HG03521 (cell line): ENCODE measurements around the gene MROH2A.
"Not testable (repeated sequence)": the region's sequence is repeated elsewhere in the genome, so short reads cannot be mapped to it uniquely, and the experiment has no call there.

Experiments used
- ATAC-seq: cut with Tn5 transposase; IDR thresholded peaks from one replicate; pipeline ENCODE4 v1.9.1; 2021; ENCODE audit warnings: mild to moderate bottlenecking, moderate library complexity; ENCODE audit not compliant: unreplicated experiment

Gene MROH2A

GRCh38 chr2:233778030-233778429, at the start of gene MROH2A:
Gene MROH2A, plus strand, starts transcription at chr2:233778330. Its CDS starts 1,029 bp downstream, at chr2:233779359.
- ATAC-seq, result no peak

GRCh38 chr2:233728723-233729301, 49.3 kb upstream of the MROH2A start, which contains the start of gene UGT1A3:
Gene UGT1A3, plus strand, starts transcription at chr2:233729042. Its CDS starts 85 bp downstream, at chr2:233729127.
- ATAC-seq, result no peak

DNA sequence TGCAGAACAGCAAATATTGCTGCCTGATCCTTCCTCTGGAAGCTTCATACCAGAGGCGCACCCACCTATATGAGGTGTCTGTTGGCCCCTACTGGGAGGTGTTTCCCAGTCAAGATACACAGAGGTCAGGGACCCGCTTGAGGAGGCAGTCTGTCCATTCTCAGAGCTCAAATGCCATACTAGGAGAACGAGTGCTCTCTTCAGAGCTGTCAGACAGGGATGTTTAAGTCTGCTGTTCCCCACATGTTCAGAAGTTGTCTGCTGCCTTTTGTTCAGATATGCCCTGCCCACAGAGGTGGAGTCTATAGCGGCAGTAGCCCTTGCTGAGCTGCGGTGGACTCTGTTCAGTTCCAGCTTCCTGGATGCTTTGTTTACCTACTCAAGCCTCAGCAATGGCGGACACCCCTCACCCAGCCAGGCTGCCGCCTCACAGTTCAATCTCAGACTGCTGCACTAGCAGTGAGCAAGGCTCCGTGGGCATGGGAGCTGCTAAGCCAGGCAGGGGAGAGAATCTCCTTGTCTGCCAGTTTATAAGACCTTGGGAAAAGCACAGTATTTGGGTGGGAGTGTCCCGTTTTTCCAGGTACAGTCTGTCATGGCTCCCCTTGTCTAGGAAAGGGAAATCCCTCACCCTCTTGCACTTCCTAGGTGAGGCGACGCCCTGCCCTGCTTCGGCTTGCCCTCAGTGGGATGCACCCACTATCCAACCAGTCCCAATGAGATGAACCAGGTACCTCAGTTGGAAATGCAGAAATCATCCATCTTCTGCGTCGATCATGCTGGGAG, 41.1 kb upstream of the MROH2A start:
- not testable (repeated sequence) for ATAC-seq

DNA sequence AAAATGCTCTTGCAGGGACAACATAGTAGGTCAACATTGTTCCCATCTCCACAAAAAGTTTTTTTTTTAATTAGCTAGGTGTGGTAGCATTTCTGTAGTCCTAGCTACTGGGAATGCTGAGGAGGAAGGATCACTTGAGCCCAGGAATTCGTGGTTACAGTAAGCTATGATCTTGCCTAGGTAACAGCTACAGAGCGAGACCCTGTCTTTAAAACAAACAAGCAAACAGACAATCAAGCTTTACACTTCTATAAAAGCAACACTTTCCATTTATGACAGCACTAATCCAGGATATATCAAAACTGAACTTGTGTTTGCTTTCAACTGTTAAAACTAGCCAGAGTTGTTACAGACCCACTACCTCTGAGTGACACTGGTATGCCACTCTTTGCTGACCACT, 37.3 kb upstream of the MROH2A start:
- ATAC-seq, result no peak

GRCh38 chr2:233743464-233744259, 34.5 kb upstream of the MROH2A start:
- no peak for ATAC-seq

- ATAC-seq, result no peak
These were observed 32.9 kb upstream of the MROH2A start for GRCh38 chr2:233745073-233745755.

- ATAC-seq, result not testable (repeated sequence)
These were observed 32.3 kb upstream of the MROH2A start for GRCh38 chr2:233745838-233746237.

- no peak for ATAC-seq
These were observed 31.5 kb upstream of the MROH2A start for GRCh38 chr2:233746475-233747282.

DNA sequence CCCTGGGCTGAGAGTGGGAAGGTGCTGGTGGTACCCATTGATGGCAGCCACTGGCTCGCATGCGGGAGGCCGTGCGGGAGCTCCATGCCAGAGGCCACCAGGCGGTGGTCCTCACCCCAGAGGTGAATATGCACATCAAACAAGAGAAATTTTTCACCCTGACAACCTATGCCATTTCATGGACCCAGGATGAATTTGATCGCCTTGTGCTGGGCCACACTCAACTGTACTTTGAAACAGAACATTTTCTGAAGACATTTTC, 30.9 kb upstream of the MROH2A start:
- no peak for ATAC-seq

GRCh38 chr2:233750689-233751088, 27.4 kb upstream of the MROH2A start:
- ATAC-seq, result not testable (repeated sequence)

- not testable (repeated sequence) for ATAC-seq
These were observed 26.7 kb upstream of the MROH2A start for GRCh38 chr2:233751212-233752009.

DNA sequence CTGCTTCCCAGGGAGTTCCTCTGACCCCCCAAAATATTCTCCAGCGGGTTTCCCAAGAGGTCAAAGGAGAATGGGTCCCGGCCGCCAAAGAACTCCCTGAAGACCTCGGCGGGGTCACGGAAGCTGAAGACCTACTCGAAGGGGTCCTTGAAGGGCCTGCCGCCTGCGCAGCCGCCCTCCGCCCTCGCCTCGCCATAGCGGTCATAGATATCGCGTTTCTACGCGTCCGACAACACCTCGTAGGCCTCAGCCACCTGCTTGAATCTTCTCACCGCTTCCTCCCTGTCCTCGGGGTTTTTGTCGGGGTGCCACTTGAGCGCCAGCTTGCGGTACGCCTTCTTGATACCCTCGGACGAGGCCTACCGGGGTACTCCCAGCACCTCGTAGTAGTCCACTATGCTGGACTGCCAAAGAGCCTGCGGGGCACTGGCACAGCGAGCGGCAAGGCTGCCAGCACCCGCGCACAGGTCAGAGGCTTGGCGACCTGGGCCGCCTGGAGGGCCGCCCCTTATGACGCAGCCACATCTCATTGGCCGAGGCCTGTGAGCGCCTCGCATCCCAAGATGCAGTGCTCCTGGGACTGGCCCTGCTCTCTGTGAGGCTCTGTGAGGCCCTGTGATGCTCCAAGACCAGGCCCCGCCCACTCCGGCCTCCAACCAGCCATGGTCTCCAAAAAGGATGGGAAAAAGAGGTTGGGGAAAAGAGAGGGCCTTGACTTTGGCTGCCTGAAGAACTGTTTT, 23.1 kb upstream of the MROH2A start:
- no peak for ATAC-seq

- ATAC-seq, result no peak
These were observed 21.6 kb upstream of the MROH2A start for GRCh38 chr2:233756429-233757081.

- ATAC-seq, result no peak
These were observed 20.0 kb upstream of the MROH2A start for GRCh38 chr2:233758141-233758540.

GRCh38 chr2:233758849-233759248, 19.3 kb upstream of the MROH2A start:
- ATAC-seq, result no peak

- ATAC-seq, result no peak
These were observed 18.1 kb upstream of the MROH2A start, which contains the start of gene UGT1A1 for GRCh38 chr2:233760043-233760442. Gene UGT1A1, plus strand, starts transcription at chr2:233760270. Its CDS starts 18 bp downstream, at chr2:233760288.

DNA sequence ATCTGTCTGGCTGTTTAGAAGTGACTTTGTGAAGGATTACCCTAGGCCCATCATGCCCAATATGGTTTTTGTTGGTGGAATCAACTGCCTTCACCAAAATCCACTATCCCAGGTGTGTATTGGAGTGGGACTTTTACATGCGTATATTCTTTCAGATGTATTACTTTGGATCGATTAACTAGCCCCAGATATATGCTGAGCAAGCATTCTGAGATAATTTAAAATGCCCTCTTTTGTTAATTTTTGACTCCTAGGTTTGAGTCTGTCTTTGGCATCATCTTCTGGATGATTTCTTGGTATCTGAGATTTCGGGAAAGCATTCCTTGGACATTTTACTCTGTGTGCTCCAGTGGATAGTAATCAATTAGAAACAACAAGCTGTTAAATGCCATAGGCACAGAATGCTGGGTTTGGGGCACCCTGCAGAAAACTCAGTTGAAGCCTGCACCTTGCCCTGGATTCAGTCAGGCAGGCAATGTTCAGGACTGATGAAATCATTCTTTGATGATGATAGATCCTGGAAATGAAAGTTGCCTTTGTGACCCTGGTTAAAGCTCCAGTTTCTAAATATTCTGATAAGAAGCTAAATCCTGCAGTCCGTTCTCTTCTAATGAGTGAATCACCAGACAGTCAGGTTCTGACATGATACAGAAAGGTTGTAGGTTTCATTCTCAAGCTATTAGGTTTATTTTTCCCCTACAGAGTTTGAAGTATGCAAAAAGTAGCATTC, 16.9 kb upstream of the MROH2A start:
- no peak for ATAC-seq

GRCh38 chr2:233764264-233764663, 13.9 kb upstream of the MROH2A start:
- no peak for ATAC-seq
